Measurements from ENCODE around the gene RHOJ. TPM values are rescaled to one million over a fixed set of nuclear protein-coding genes. Genes with fewer than 3 reads are reported as not detected.

The RHOJ gene
- total RNA-seq, 2 donors from 2014 or later = not detected

DNA sequence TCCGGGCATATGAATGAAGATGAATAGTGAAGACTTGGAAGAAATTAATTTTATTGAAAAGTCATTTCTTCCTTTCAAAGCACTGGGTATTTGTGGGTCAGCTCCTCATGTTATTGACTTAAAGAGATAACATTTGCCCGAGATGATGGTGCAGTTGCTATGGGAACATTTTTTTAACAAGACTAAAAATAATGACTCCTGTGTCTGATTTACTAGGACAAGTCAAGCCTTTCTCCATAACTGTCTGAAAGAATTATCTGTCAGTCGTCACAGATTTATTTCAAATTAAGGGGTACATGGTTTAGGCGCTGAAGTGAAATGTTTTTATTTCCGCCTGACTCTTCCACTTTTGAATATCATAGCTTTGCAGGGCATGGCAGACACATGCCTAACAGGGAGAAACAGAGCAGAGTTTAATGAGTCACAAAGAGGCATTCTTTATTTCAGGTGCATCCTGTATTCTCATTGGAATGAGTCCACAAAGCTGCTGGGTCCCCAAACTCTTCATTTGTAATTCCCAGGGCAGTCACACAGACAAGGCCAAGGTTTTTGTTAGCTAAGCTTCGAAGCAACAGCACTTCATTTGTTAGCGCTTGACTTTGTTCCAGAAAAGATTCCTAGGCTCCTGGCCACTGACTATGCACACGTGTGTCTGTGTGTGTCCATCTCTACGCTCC, 118.8 kb downstream of the RHOJ start:
- Mint-ChIP-seq H3K4me1 (no peaks in the 10 kb centered on the region), H3K27me3 (no peaks in the 10 kb centered on the region), H3K4me3 (no peak overlapping the region), H3K9me3 (no peaks in the 10 kb centered on the region), H3K36me3 (ENCODE audit: low read depth) (no peaks in the 10 kb centered on the region), H3K27ac (no peak overlapping the region)
- no peak for ATAC-seq (replicated peaks)

DNA sequence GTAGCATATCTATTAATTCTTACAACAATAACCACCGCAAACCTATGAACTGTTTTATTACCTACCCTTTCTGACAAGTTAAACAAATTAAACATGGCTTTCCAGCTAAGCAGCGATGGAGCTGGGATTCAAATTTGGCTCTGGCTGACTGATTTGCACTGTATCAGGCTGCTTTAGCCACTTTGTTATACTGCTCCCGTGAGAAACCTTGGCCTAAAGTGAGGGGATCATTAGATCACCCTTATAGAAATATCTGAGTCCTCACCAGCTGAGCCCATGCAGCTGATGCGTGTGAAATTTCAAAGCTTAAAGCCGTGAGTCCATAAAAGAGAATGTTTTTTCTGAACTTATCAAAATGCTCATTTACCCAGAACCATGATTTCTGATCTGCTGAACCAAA, 122.6 kb downstream of the RHOJ start:
- ATAC-seq (replicated peaks) = no peak
- Mint-ChIP-seq H3K4me3 (no peak overlapping the region), H3K36me3 (ENCODE audit: low read depth) (no peaks in the 10 kb centered on the region), H3K27ac (no peak overlapping the region), H3K9me3 (no peaks in the 10 kb centered on the region), H3K27me3 (peaks cover 14% of the 10 kb centered on the region), H3K4me1 (no peaks in the 10 kb centered on the region)

DNA sequence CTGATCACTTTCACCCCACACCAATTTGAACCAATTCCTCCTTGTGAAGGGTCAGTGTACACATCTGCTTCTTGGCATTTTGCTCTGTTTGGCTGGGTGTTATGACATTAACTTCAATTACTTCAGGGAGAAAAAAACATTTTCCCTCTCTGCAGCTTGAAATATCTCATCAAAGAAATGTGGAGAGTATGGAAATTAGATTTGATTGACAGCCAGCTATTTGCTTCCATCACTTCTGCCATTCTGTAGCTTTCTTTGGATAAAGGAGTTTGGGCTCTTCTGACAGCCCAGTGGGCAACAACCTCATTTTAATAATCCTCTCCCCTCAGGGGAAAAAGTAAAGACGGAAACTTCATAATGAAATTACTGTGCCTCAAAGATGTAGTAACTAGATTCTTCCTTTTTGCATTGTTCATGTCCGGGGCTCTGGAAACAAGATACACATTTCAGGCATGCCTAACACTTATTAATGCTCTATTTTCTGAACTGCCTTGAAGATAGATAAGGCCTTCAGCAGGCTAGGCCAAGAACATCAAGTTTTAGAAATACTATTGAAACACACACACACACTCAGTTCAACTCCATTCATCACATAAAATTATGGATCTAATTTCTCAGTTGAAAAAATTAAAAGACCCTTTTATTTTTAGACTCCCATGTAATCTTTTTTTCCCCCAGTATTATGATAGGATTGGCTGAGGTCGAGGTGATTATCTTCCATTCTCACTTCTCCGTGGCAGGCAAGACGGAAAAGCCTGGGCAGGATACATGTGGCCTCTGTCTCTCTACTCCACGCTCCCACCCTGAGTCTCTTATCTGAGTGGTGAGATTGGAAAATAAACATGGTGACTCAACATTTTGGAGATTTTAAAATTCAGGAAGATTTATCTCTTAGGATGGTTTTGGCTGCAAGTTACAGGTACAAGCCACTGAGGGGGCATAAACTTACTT, 124.8 kb downstream of the RHOJ start:
- peaks cover 21% of the 10 kb centered on the region for H3K27me3 Mint-ChIP-seq
- H3K9me3 Mint-ChIP-seq = no peaks in the 10 kb centered on the region
- no peak for ATAC-seq (replicated peaks)
- H3K4me3 Mint-ChIP-seq = no peak overlapping the region
- no peaks in the 10 kb centered on the region for H3K4me1 Mint-ChIP-seq
- no peak overlapping the region for H3K27ac Mint-ChIP-seq
- H3K36me3 Mint-ChIP-seq (ENCODE audit: low read depth) = no peaks in the 10 kb centered on the region

DNA sequence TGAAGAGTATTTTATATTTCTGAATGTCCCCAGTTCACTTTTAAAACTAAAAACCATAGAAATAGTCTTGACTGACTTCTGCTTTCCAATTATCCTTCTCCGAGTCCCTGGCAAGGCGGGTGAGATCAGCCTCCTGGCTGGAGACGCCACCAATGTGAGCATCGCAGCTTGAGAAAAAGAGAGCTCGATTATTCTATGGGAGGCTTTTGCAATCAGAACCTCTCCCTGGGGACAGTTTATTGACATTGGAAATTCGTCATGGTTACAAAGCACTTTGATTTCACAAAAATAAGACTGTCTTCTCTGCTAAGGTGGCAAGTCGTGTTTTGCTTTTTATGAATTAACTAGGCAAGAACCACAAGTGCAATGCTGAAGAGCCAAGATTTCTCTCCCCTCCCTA, 138.1 kb downstream of the RHOJ start:
- Mint-ChIP-seq H3K27ac (no peak overlapping the region), H3K4me3 (no peak overlapping the region), H3K36me3 (ENCODE audit: low read depth) (no peaks in the 10 kb centered on the region), H3K9me3 (no peaks in the 10 kb centered on the region), H3K27me3 (peaks cover 33% of the 10 kb centered on the region), H3K4me1 (no peaks in the 10 kb centered on the region)
- ATAC-seq (replicated peaks) = no peak

Other genes with a start within 250 kb of the RHOJ start
- not detected for gene KCNH5, start 159.0 kb upstream of the RHOJ start, total RNA-seq
- gene GPHB5, start 114.5 kb downstream of the RHOJ start, total RNA-seq = not detected

Measured in activated T-helper 17 cell treated with anti-CD3 and anti-CD28 coated beads, Interleukin-2, amount 50 U/mL, for 72 hours (primary cell).